GM11168 (cell line): ENCODE measurements around the gene ABCB6.
"Not testable (repeated sequence)": the region's sequence is repeated elsewhere in the genome, so short reads cannot be mapped to it uniquely, and the experiment has no call there.

Experiments
- in situ Hi-C: fragments of 300-500 bp; cut with MboI; formaldehyde crosslinking; loops from one replicate; pipeline ENCODE4 v1.12.0; 2022; ENCODE audit warnings: low sequenced_read_pairs; ENCODE audit not compliant: unreplicated experiment

Gene ABCB6

DNA sequence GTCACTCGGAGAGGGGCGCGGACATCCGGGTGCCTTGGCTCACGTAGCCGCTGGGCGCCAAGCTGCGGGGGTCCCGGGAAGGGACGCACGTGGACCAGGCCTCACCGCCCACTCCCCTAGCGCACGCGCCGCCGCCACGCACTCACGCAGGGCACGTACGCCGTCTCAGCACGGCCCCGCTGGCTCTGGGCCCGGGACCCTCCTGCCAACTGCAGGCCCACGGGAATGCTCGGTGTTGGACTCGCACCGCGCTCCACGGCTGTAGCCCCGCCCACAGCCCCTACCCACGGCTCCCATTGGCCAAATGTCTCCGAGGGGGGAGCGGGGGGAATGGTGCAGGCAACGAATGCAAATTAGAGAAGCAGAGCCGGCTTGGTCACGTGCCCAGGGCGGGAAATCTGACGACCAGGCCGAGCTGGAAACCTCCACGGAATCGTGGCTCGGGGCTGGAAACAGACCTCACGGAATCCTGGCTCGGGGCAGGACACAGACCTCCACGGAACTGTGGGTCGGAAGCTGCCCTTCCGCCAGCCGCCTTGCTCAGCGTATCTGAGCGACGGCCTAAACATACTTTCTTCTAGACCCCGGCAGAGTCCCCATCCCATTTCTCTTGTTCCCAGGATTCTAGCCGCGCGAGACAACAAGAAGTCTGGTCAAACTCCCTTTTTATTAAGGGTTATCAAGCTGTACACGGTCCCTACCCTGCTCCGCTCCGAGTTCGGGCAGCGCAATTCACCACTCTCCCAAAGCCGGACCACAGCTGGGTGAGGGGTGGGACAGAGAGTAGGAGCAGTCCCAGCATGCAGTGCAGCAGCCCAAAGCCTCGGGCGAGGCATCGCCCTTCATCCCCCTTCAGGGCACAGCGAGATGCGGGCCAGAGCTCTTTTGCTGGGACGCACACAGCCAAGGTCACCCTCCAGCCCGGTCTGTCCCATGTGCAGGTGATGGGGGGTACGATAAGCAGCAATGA, at the start of gene ABCB6:
Gene ABCB6 (minus strand): TSS at position 227 of the 970 bp plus-strand sequence. CDS start 285 bp downstream, outside the sequence.
- in situ Hi-C loops = no loop called here

DNA sequence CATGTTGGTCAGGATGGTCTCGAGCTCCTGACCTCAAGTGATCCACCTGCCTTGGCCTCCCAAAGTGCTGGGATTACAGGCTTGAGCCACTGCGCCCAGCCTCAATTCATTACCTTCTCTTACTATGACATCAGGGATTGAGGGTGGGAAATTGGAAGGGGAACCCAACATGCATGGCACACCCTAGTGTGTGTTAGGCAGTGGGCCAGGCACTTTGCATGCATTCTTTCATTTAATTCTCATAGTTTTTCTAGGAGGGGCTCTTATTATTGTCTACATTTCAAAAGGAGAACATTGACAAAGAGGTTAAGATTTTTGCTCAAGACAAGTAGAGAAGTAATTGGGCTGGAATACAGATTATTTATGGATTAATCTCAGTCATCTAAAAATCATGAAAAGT, 49.5 kb upstream of the ABCB6 start:
- in situ Hi-C loops = no loop called here

DNA sequence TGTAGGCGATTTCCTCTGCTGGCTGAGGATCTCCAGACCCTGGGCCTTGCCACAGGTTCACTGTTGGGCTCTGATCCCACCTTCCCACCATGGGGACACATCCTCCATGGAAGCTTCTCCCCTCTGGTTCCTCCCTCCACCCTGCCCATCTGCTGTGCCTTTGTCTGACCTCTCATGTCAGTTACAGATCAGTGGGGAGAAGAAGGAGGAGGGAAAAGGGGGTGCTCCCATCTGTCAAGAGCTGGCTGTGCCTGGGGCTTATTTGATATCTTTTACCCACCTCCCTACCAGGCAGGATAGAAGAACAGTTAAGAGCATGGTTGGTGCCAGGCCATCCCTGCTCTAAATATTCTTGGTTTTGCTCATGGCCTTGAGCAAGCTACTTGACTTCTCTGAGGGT, 48.1 kb upstream of the ABCB6 start:
- in situ Hi-C loops = no loop called here

DNA sequence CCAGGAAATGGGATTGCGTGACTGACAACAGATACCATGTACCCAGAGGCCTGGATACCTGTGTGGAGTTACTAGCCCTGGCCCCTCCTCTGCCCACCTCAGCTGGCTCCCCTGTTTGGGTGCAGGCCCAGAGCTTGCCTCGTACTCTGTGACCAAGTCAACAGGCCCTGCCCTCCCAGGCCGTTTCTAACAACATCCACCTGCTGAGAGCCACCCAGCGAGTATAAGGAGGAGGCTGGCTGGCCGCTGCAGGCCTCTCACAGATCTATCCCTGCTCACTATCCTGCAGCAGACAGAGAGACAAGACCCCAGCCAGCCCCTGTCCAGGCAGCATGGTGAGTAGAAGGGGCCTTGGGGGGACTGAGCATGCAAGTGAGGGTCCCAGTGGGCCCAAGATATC, 47.5 kb upstream of the ABCB6 start:
- in situ Hi-C loops = no loop called here

DNA sequence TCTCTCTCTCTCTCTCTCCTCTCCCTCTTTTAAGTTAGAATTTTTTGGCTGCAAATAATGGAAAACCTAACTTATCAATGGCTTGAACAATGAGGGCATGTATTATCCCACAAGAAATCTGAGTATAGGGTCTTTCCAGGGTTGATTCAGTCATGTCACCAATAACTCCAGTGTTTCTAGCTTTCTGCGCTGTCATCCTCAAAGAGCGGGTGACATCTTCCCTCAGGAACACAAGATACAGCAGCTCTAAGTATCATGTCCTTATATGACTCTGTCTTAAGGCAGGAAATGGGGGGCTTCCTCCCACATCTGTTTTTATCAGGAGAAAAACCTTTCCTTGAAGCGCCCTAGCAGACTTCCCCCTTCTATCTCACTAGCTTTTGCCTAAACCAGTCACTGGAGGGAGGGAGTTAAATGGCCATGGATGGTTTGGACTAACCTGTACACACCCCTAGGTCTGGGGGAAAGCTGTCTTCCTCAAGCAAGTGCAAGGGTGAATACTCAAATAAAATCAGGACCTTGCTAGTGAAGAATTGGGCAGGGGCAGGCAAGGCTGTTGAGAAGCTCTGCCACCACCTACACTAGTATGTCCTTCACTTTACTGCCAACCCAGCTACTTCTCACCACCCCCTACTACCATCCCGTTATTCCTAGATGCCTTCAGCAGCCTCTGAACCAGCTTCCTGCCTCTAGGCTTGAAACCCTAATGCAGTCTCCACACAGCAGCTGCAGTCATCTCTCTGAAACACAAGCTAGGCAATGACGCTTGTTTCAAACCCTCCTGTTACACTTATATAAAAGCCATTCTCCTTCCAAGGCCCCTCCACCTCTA, 42.5 kb upstream of the ABCB6 start:
- in situ Hi-C loops = no loop called here

DNA sequence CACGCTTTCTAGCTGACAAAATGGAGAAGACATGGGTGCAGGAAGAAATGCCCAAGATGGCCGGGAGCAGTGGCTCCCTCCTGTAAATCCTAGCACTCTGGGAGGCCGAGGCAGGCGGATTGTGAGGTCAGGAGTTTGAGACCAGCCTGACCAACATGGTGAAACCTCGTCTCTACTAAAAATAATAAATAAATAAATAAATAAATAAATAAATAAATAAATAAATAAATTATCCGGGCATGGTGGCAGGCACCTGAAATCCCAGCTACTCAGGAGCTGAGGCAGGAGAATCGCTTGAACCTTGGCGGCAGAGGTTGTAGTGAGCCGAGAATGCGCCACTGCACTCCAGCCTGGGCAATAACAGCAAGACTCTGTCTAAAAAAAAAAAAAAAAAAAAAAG, 40.2 kb upstream of the ABCB6 start:
- in situ Hi-C loops = not testable (repeated sequence)

DNA sequence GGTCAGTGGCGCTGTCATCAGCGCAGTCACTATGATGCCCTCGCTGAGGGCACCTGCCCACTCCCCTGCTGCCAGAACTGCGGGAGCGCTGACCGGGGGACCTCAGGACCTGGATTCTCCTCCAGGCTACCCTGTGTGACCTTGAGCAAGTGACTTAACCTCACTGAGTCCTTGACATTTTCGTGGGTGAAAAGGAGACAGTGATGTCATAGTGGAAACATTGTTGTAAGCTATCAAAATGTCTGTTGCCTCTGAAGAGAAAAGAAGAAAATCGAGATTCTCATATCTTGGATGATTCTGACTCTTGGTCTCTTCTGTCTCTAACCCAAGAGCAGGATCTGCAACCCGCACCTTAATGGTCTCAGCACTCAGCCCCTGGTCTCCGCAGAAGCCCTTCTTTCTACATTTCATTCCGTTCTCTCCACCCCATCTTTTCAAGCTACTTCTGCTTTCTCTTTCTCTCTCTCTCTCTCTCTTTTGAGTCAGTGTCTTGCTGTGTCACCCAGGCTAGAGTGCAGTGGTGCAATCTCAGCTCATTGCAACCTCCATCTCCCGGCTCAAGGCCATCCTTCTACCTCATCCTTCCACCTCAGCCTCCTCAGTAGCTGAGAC, 35.9 kb upstream of the ABCB6 start:
- in situ Hi-C loops = no loop called here

DNA sequence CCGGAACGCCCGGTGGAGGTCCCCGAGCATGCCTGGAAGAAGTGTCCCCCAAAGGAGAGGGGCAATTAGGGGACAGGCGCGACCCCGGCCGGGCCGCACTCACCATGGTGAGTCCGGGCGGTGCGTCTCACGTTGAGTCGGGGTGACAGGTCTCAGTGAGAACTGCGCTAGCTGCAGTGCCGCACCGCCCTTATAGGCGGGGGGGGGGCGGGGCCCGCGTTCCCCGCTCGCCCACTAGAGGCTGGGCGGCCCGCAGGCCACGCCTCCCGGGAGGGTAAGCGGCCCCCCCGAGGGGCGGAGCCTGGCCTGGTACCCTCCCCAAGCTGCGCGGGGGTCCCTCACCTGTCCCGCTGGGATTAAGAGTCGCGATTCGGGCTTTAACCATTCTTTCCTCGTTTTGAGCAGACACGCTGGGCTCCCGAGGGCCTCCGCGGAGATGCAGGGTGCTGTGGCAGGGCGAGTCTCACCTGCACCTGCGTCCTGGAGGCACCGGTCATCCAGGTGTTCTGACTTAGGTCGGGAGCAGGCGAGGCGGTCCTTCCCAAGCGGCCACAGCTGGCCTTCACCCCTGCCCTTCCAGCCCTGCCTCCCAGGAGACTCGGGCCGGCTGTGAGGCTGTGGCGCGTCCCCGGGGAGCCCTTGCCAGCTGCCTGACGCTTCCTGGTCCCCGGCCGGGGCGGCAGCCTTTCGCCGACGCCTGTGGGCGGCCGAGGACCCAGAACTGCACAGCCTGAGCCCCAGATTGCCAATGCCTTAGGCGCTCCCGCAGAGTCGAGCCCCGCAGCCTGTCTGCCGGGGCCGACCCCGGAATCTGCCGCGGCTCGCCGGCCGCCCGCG, 35.2 kb upstream of the ABCB6 start, which contains the start of gene TUBA4A:
Gene TUBA4A (minus strand): TSS at position 166 of the 837 bp plus-strand sequence. CDS start 60 bp downstream, at position 106.
- in situ Hi-C loops = no loop called here

DNA sequence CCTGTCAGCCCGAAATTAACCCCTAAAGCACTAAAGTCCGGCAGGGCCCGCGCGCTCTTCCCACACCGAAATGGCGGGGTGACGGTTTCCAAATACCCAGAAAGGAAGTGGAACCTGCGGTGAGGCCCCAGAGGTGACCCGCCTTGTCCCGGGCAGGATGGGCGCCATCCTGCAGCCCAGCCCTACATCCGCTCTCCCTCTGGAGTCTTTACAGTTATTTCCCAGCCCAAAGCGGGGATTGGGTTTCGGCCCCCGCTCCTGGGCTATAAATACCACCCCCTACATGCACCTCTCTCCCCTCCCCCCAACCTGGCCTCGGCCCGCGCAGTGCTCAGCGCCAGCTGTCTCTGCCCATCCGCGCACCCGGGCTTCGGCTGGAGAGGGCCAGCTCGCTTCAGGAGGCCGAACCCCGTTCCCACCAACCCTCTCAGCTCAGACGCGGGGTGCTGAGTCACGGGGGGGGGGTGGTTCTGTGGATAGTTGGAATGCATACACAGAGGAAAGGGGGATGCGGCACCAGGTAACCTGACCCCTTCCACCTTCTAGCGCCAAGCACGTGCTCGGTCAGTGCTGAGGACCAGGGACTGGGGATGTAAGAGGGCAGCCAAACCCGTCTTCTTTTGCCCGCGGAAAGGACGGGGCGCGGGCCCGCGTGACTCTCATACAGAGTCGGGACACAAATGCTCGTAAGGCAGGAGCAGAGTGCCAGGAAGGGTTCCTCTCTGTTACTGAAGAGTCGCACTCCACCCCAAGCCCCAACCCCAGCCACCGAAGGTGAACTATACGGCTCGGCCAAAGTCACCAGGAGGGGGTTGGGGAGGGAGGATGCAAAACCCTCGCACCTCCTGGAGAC, 34.4 kb upstream of the ABCB6 start, which contains the start of gene TUBA4B:
Gene TUBA4B (plus strand): TSS at position 344 of the 853 bp plus-strand sequence. CDS start 165 bp downstream, at position 509.
- in situ Hi-C loops = no loop called here

DNA sequence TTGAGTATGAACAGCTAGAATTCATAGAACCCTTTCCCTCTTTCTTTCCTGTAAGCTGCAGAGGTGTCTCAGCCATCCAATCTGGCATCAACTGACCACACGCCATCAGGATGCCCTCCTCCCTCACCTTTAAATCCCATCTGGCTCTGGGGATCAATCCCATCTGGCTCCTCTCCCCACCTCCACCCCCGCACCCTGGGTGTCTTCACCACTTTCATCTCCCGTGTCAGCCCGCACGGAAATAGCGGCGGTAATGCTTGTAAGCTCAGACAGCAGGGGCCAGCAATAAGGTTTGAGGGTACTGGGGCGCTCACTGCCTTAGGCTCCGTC, 33.8 kb upstream of the ABCB6 start:
- in situ Hi-C loops = no loop called here

DNA sequence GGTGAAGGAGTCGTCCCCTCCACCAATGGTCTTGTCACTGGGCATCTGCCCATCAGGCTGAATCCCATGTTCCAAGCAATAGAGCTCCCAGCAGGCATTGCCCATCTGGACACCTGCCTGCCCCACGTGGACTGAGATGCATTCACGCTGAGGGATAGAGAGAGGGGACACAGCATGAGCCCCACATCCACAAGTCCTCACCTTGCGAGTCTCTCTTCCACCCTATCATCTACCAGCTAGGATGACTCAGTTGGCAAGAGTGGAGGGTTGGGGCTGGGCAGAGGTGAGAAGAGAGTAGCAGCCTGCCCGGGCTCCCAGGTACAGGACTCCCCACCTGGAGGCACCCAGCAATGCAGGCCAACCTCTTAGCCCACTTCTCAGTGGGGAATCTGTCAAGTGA, 33.3 kb upstream of the ABCB6 start:
- in situ Hi-C loops = no loop called here

DNA sequence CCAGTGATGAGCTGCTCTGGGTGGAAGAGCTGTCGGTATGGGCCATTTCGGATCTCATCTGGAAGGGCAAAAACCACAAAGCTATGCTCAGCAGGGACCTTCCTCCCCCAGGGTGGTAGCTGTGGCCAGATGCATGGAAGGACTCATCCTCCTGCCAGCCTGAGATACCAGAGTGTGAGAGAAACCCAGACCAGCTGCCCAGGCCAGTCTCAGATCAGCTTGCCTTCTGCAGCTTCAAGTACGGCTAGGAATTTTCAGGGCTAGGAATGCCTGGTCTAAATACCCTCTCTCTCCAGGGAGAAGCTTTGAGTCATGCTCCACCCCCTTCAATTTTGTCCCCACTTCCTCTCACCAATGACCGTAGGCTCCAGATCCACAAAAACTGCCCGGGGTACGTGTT, 32.9 kb upstream of the ABCB6 start:
- in situ Hi-C loops = no loop called here

DNA sequence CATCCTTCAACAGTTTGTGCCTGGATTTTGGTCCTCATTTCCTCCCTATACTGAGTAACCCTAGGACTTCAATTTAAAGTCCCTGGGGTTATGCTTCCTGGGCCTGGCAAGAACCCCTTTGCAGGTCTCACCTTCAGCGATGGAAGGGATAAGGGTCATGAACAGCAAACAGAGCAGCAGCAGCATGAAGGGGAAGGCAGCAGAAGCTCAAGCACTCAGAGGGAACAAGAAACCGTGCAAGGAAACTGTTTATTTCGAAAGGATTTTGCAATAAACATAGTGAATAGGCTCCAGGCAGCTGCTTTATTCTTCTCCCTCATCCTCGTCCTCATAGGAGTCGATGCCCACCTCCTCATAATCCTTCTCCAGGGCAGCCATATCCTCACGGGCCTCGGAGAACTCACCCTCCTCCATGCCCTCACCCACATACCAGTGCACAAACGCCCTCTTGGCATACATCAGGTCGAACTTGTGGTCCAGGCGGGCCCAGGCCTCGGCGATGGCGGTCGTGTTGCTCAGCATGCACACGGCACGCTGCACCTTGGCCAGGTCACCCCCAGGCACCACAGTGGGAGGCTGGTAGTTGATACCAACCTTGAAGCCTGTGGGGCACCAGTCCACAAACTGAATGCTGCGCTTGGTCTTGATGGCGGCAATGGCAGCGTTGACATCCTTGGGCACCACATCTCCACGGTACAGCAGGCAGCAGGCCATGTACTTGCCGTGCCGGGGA, 31.5 kb upstream of the ABCB6 start:
- in situ Hi-C loops = no loop called here

DNA sequence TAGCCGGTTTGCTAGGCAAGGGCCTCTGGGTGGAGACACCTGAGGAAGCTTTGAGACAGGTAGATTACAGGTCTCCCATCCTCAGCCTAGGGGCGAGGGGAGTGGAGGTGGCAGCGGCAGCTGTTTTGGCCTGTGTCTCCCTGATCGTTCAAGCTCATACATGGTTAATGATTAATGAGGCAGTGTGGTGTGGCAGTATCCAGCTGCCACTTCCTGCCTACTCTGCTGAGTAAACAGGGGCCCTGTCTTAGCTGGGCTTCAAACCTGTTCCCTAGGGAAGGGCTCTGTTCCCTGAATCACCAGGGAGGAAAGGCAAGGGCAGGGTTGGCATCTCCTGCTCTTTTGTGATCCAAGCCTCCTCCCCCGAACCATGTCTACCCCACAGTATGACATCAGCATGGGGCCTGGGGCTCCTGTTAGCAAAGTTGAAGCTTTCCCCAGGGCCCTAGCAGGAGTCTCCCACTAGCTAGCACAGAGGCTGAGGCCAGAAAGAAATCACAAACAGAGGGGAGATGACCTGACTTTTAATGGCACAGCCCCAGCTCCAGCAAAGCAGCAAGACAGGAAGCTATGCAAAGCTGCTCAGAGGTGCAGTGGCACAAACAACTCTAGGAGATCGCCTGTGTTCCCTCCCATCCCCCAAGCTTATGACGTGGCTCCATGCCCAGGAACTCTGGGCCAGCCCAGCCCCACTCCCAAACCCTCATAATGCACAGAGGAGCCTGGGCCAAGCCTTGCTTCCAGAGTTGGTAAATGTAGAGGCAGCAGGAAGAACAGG, 30.6 kb upstream of the ABCB6 start:
- in situ Hi-C loops = no loop called here

DNA sequence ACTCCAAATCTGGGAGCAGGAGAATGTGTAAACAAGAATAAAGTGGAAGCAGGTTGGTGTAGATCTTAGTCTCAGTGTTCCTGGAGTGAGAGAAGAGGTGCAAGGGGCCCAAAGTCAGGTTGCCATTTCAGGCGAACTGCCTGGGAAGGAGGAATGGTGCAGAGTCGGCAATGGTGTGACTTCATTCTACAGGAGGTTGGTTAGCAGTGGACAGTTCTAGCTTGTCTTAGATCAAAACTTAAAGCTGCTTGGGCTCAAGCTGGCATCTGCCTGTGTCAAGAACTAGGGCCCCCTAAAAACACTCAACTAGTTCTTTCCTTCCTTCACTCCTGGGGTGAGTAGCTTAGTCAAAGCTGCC, 30.1 kb upstream of the ABCB6 start:
- in situ Hi-C loops = no loop called here

DNA sequence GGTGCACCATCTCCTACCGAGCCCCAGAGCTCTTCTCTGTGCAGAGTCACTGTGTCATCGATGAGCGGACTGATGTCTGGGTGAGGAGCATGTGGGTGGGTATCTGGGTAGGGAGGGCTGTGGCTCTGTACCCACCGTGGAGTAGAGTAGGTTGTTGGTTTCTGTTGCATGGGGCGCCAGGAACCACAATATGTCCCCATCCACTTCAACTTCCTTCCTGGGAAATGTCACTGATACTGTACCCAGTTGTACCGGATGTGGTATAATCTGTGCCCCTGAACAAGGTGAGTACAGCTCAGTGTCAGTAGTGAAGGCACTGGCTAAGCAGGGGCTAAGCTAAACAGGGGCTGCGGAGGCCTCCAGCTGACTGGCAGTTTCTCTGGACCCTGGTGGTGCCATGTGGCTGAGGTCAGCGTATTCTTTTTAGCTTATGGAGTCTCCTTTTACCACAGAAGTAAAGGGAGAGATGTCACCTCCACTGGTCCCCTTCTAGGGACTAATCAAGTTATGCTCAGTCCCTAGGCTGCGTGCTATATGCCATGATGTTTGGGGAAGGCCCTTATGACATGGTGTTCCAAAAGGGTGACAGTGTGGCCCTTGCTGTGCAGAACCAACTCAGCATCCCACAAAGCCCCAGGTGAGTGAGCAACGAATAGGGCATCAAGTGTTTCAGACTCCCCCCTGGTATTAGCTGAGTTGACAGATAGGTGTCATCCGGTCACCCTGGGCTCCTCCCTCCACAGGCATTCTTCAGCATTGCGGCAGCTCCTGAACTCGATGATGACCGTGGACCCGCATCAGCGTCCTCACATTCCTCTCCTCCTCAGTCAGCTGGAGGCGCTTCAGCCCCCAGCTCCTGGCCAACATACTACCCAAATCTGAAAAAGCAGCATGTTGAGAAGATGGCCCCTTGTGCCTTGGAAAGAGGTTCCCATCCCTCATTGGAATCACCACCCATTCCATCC, 29.2 kb upstream of the ABCB6 start:
- in situ Hi-C loops = no loop called here
